K562 (cell line): ENCODE data around the gene UBA52. TPM values are rescaled to one million over a fixed set of nuclear protein-coding genes. Genes with fewer than 3 reads are reported as not detected.

Source experiments
- ATAC-seq: fragments of 200-7000 bp; cut with Tn5 transposase; 3 replicates; pipeline ENCODE4 v1.9.1; 2020; ENCODE audit warnings: moderate library complexity
- BruUV-seq: library from RNA; stranded (reverse); fragments of 400-500 nt; replicated peaks from 2 replicates; lab custom pipeline; 2021; lab: Mats Ljungman, UMichigan
- CTCF ChIA-PET: fragments of 300-600 bp; formaldehyde crosslinking; extraction: SDS; loops from one replicate; lab custom pipeline; 2021; ENCODE audit warnings: low intra/inter-chr PET ratio; lab: Yijun Ruan, JAX
- POLR2A ChIA-PET: fragments of 300-600, 350-650 bp; sonication (Branson Sonifier 250); formaldehyde crosslinking; extraction: SDS; loops from one replicate; lab custom pipeline; 2021; ENCODE audit warnings: antibody characterized with exemption, inconsistent platforms; lab: Yijun Ruan, JAX
- DNase-seq, 4 experiments: peaks; one replicate each; pipeline versions ENCODE4 v3.0.0 to v3.0.0-alpha.2; 2011 to 2018; ENCODE audit warnings: low spot score in 3 of 4, mixed read lengths in 3 of 4; ENCODE audit errors: extremely low read depth in 1 of 4
- FAIRE-seq: peaks from 2 replicates; lab custom pipeline; 2011; peaks lifted over from hg19 to GRCh38; lab: Jason Lieb, UNC
- H2AFZ ChIP-seq: 2 replicates; pipeline ENCODE4 v1.6.0; 2011; ENCODE audit warnings: low read depth, low read length, control low read depth, inconsistent platforms
- H3K27ac ChIP-seq: fragments of 200-600 bp; 3 replicates; pipeline ENCODE4 v1.8.0; 2011; ENCODE audit warnings: low read depth, mild to moderate bottlenecking, control low read depth, inconsistent platforms, low read length, moderate library complexity, mixed read lengths; ENCODE audit errors: extremely low read depth
- H3K27me3 ChIP-seq, 2 experiments: fragments of 300-600 bp in 1 of 2; 2 replicates in 1 of 2; 3 replicates in 1 of 2; pipeline versions ENCODE4 v1.6.0 to v1.8.0; 2011; ENCODE audit warnings: inconsistent platforms in 2 of 2, low read length in 2 of 2, mild to moderate bottlenecking in 1 of 2, mixed read lengths in 1 of 2, moderate library complexity in 1 of 2; ENCODE audit not compliant: control insufficient read depth in 2 of 2, insufficient read depth in 2 of 2
- H3K36me3 ChIP-seq: fragments of 300-600 bp; 3 replicates; pipeline ENCODE4 v1.8.0; 2011; ENCODE audit warnings: mild to moderate bottlenecking, low read length, inconsistent platforms; ENCODE audit not compliant: control insufficient read depth, insufficient read depth
- H3K4me1 ChIP-seq, 2 experiments: fragments of 200-600 bp in 1 of 2; replicated peaks in 1 of 2; 2 replicates in 1 of 2; 3 replicates in 1 of 2; pipeline versions ENCODE4 v1.5.1 to v1.8.0; 2011; ENCODE audit warnings: inconsistent platforms in 2 of 2, low read length in 2 of 2, mild to moderate bottlenecking in 1 of 2, mixed read lengths in 1 of 2, moderate library complexity in 1 of 2; ENCODE audit not compliant: control insufficient read depth in 2 of 2, insufficient read depth in 2 of 2
- H3K4me2 ChIP-seq: 2 replicates; pipeline ENCODE4 v1.6.1; 2011; ENCODE audit warnings: low read length, control low read depth, inconsistent platforms, mixed read lengths; ENCODE audit not compliant: insufficient read depth
- H3K4me3 ChIP-seq: fragments of 200-600 bp; sonication (generic), shearing (Covaris generic); 2 replicates; pipeline ENCODE4 v1.5.1; 2016; ENCODE audit warnings: control low read depth, inconsistent platforms
- H3K79me2 ChIP-seq: fragments of 200-600 bp; 3 replicates; pipeline ENCODE4 v1.8.0; 2011; ENCODE audit warnings: low read length, inconsistent platforms; ENCODE audit not compliant: control insufficient read depth, insufficient read depth
- H3K9ac ChIP-seq, 2 experiments: 2 replicates each; pipeline versions ENCODE4 v1.6.0 to v1.6.1; 2011; ENCODE audit warnings: low read depth in 2 of 2, low read length in 2 of 2, control low read depth in 1 of 2, inconsistent platforms in 1 of 2, mild to moderate bottlenecking in 1 of 2, mixed read lengths in 1 of 2; ENCODE audit not compliant: insufficient read depth in 1 of 2
- H3K9me1 ChIP-seq: one replicate; pipeline ENCODE4 v1.6.0; 2011; ENCODE audit warnings: inconsistent platforms, mild to moderate bottlenecking, low read length, moderate library complexity; ENCODE audit not compliant: control insufficient read depth, insufficient read depth
- H3K9me3 ChIP-seq: replicated peaks from 2 replicates; pipeline ENCODE4 v1.5.1; 2011; ENCODE audit warnings: low read depth, low read length, inconsistent platforms; ENCODE audit not compliant: control insufficient read depth, insufficient read depth
- H4K20me1 ChIP-seq: replicated peaks from 2 replicates; pipeline ENCODE4 v1.6.1; 2011; ENCODE audit warnings: low read length, inconsistent platforms, mixed read lengths; ENCODE audit not compliant: control insufficient read depth, insufficient read depth
- DMBX1 ChIP-seq: fragments of 250-450 bp; sonication (Bioruptor Pico); IDR thresholded peaks from 2 replicates; pipeline ENCODE4 v1.8.0; 2022; ENCODE audit warnings: inconsistent platforms, mild to moderate bottlenecking, moderate library complexity, borderline replicate concordance
- KHSRP ChIP-seq: fragments of 450-650 bp; IDR thresholded peaks from 2 replicates; pipeline ENCODE4 v1.6.1; 2017
- KLF6 ChIP-seq: fragments of 250-450 bp; sonication (Bioruptor Pico); IDR thresholded peaks from 2 replicates; pipeline ENCODE4 v1.4.0; 2020; ENCODE audit warnings: mild to moderate bottlenecking, moderate library complexity, borderline replicate concordance
- MAZ ChIP-seq, 2 experiments: fragments of 450-650 bp in 1 of 2; sonication (generic) in 1 of 2; formaldehyde crosslinking; IDR thresholded peaks in 1 of 2; conservative IDR thresholded peaks in 1 of 2; 2 replicates each; pipeline versions ENCODE4 v1.4.0 to v1.5.0; 2020; ENCODE audit warnings: mild to moderate bottlenecking in 1 of 2, missing genetic modification reagents in 1 of 2
- NELFE ChIP-seq: IDR thresholded peaks from 2 replicates; pipeline ENCODE4 v1.6.1; 2011; ENCODE audit warnings: mild to moderate bottlenecking; ENCODE audit not compliant: insufficient read depth, insufficient read length
- POLR2A ChIP-seq: fragments of 450-650 bp; conservative IDR thresholded peaks from 2 replicates; pipeline ENCODE4 v1.6.1; 2016
- SMARCC2 ChIP-seq: fragments of 450-650 bp; IDR thresholded peaks from 2 replicates; pipeline ENCODE4 v1.6.1; 2017; ENCODE audit warnings: antibody characterized with exemption, moderate library complexity, mild to moderate bottlenecking, low read depth
- TCF3 ChIP-seq: sonication (generic); formaldehyde crosslinking; IDR thresholded peaks from 2 replicates; pipeline ENCODE4 v1.4.0; 2020; ENCODE audit warnings: mild to moderate bottlenecking, missing genetic modification reagents
- TRIM24 ChIP-seq, 2 experiments: fragments of 450-650 bp; IDR thresholded peaks; 2 replicates each; pipeline ENCODE4 v1.6.1; 2016
- YY1 ChIP-seq, 3 experiments: IDR thresholded peaks; 2 replicates each; pipeline ENCODE4 v1.6.1; 2011; ENCODE audit warnings: low read length in 2 of 3, mild to moderate bottlenecking in 2 of 3, moderate library complexity in 2 of 3, borderline replicate concordance in 1 of 3, control low read depth in 1 of 3, low read depth in 1 of 3; ENCODE audit not compliant: insufficient read depth in 3 of 3, insufficient replicate concordance in 2 of 3, control insufficient read depth in 1 of 3, insufficient read length in 1 of 3; ENCODE audit errors: extremely low read depth in 1 of 3
- ZNF311 ChIP-seq: fragments of 250-450 bp; sonication (Bioruptor Pico); IDR thresholded peaks from 2 replicates; pipeline ENCODE4 v1.4.0; 2020; ENCODE audit warnings: mild to moderate bottlenecking, moderate library complexity
- ZNF384 ChIP-seq: IDR thresholded peaks from 2 replicates; pipeline ENCODE4 v1.6.1; 2012; ENCODE audit warnings: low read depth, low read length, improper control_type of control experiment
- WGBS: fragments of 100-300 bp; shearing (Covaris generic); methylation state at CpG from one replicate; pipeline ENCODE4 v1.1.6; 2016; ENCODE audit warnings: low coverage, mixed read lengths; ENCODE audit not compliant: insufficient coverage; ENCODE audit errors: missing lambda C conversion rate; 5-methylcytosine and 5-hydroxymethylcytosine counted together
- in situ Hi-C: fragments of 300-500 bp; cut with MboI; formaldehyde crosslinking; loops from 4 replicates; pipeline ENCODE4 v1.15.0; 2018; ENCODE audit warnings: inconsistent platforms, mixed read lengths
- intact Hi-C: fragments of 100-400 bp; cut with micrococcal nuclease; formaldehyde crosslinking; loops from 2 replicates; pipeline ENCODE4 v1.14.2; 2022
- polyA plus RNA-seq, 8 experiments: library from polyadenylated mRNA; depleted of rRNA in 4 of 8; stranded (reverse) in 5 of 8; unstranded in 3 of 8; fragments of >200 nt; fragmentation: Nextera tagmentation in 2 of 8; fragmentation: Illumina TruSeq in 1 of 8; extraction: Ambion mirVana in 2 of 8; extraction: Trizol in 1 of 8; gene quantifications; 2 replicates each; pipeline versions ENCODE4 v1.2.1 to v1.2.3, GENCODE V29; 2011 to 2014; ENCODE audit warnings: inconsistent platforms in 1 of 8, missing spikeins in 1 of 8
- total RNA-seq, 7 experiments: library from RNA; depleted of rRNA in 6 of 7; stranded (reverse); fragments of >200 nt in 6 of 7; fragmentation: Illumina TruSeq in 2 of 7; extraction: Trizol in 2 of 7; gene quantifications; 2 replicates each; pipeline versions ENCODE4 v1.2.1 to v1.2.3, GENCODE V29; 2011 to 2021; ENCODE audit warnings: low replicate concordance in 1 of 7

Gene UBA52
- total and polyA plus RNA-seq, 9 of the 15 experiments (the other 6 are each of a cell fraction or from before 2014, with no cell fraction given) = 1,110 to 2,751 (median 1,733) TPM

- 82% methylated on average over 21 of the region's 21 CpGs for WGBS
- CTCF ChIA-PET = no interaction called here
- intact Hi-C loops = no loop called here
- BruUV-seq = no TSS peak
- DNase-seq (no peak), ATAC-seq (no peak; the same call in 2 of the 3 replicates), FAIRE-seq (no peak)
- peaks cover 21% of the 10 kb centered on the region for H3K79me2 ChIP-seq
- no peak overlapping the region for H3K4me3 ChIP-seq
- no peak overlapping the region for H3K4me2 ChIP-seq
- H3K9ac ChIP-seq = no peak overlapping the region
- TF ChIP-seq POLR2A (peak; percentile 29; the same call in 1 of the 2 replicates), TCF3 (no peak), DMBX1 (CRISPR knock-in tag) (no peak), YY1 (IDR thresholded peaks at IDR 0.05; ENCODE audit: borderline replicate concordance in 1 of 3, control insufficient read depth in 1 of 3, extremely low read depth in 1 of 3, insufficient read depth in 3 of 3, insufficient read length in 1 of 3, insufficient replicate concordance in 2 of 3, low read depth in 1 of 3, low read length in 2 of 3) (no peak)
- TF ChIP-seq, all 486 proteins: peak for 1
- H4K20me1 ChIP-seq = peaks cover 13% of the 10 kb centered on the region
- POLR2A ChIA-PET = interaction anchor here (0.6 to 2.4 kb wide), 5 partner anchors 8 to 891 kb away, joined by 3 to 17 read pairs (median 3); partner anchors contain the start of gene REX1BD
- H3K27ac ChIP-seq = no peak overlapping the region
- H2AFZ ChIP-seq = no peak overlapping the region
- H3K9me1 ChIP-seq = peaks cover 7% of the 10 kb centered on the region
- H3K27me3 ChIP-seq = no peaks in the 10 kb centered on the region
- in situ Hi-C loops = no loop called here
- H3K36me3 ChIP-seq = peaks cover 53% of the 10 kb centered on the region
- peaks cover 12 to 23% of the 10 kb centered on the region in 2 experiments; a peak in 4 of 5 replicates for H3K4me1 ChIP-seq
- H3K9me3 ChIP-seq = no peaks in the 10 kb centered on the region
These were observed 5.8 kb downstream of the UBA52 start for GRCh38 chr19:18577365-18577914.

- no peak overlapping the region for H3K9ac ChIP-seq
- H3K79me2 ChIP-seq = no peaks in the 10 kb centered on the region
- no TSS peak for BruUV-seq
- H3K4me3 ChIP-seq = no peak overlapping the region
- no peaks in the 10 kb centered on the region for H3K9me3 ChIP-seq
- H3K27me3 ChIP-seq = no peaks in the 10 kb centered on the region
- intact Hi-C loops = no loop called here
- H3K27ac ChIP-seq = no peak overlapping the region
- WGBS = 36% methylated on average over 7 of the region's 7 CpGs
- no peak overlapping the region for H2AFZ ChIP-seq
- DNase-seq (no peak), FAIRE-seq (no peak), ATAC-seq (no peak)
- no peak overlapping the region for H3K4me2 ChIP-seq
- ChIA-PET CTCF (no interaction called here), POLR2A (interaction anchor here (0.8 to 3.5 kb wide), 3 partner anchors 8 to 16 kb away, joined by 3 to 29 read pairs (median 20); partner anchors contain the start of genes REX1BD and UBA52)
- no peaks in the 10 kb centered on the region for H4K20me1 ChIP-seq
- H3K36me3 ChIP-seq = peaks cover 24% of the 10 kb centered on the region
- in situ Hi-C loops = no loop called here
- H3K4me1 ChIP-seq = no peaks in the 10 kb centered on the region; a peak in 1 of 5 replicates
- H3K9me1 ChIP-seq = no peaks in the 10 kb centered on the region
- TF ChIP-seq KLF6 (CRISPR knock-in tag) (no peak), NELFE (no peak), MAZ (CRISPR knock-in tag; conservative IDR thresholded peaks at IDR 0.05 in 1 of 2, IDR thresholded peaks at IDR 0.05 in 1 of 2) (no peak), SMARCC2 (no peak), TRIM24 (IDR thresholded peaks at IDR 0.05) (no peak), KHSRP (no peak), ZNF311 (CRISPR knock-in tag) (no peak), ZNF384 (no peak)
These were observed 8.7 kb downstream of the UBA52 start for GRCh38 chr19:18580311-18580710.
